ENCODE results near the gene SRL. TPM values are rescaled to one million over a fixed set of nuclear protein-coding genes. Genes with fewer than 3 reads are reported as not detected.

SRL gene
- total RNA-seq, 2 donors from 2014 or later = 295 to 466 TPM

GRCh38 chr16:4231886-4232285 lies 10.0 kb downstream of the SRL start:
- H3K4me3 ChIP-seq = no peak overlapping the region
- no peaks in the 10 kb centered on the region for H3K27me3 ChIP-seq
- peak overlapping the region; percentile 85 to 96 for H3K27ac ChIP-seq
- no peaks in the 10 kb centered on the region for H3K36me3 ChIP-seq
- no peak for TF ChIP-seq CTCF (IDR thresholded peaks at IDR 0.05)
- DNase-seq (ENCODE audit: low spot score) = no peak
- peaks cover 0 to 41% of the 10 kb centered on the region in 2 donors for H3K4me1 ChIP-seq
- no peaks in the 10 kb centered on the region for H3K9me3 ChIP-seq

DNA sequence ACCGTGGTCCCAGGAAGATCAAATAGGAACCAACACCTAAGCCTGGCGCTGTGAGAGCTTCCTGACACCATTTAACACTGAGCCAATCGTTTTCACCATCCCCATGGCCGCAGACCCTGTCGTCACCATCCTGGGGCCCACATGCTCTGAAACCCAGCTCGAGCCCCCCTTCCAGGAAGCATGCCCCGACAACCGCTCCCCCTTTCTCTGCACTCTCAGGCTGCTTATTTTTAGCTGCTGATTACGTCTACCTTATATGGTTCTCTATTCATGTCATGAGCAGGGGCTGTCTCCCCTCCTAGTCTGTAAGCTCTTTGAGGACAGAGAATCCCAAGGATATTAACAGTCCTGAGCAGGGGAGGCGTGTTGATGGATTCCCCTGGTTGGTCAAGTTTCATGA lies 10.5 kb downstream of the SRL start:
- H3K27ac ChIP-seq = peak overlapping the region; percentile 85 to 96
- peak; percentile 67 for DNase-seq (ENCODE audit: low spot score)

GRCh38 chr16:4227040-4227332 lies 14.9 kb downstream of the SRL start:
- no peak overlapping the region for H3K4me3 ChIP-seq
- DNase-seq (ENCODE audit: low spot score) = no peak
- H3K9me3 ChIP-seq = no peaks in the 10 kb centered on the region
- TF ChIP-seq CTCF (IDR thresholded peaks at IDR 0.05) = no peak
- H3K4me1 ChIP-seq = peaks cover 0 to 11% of the 10 kb centered on the region in 2 donors
- peaks cover 9% of the 10 kb centered on the region for H3K36me3 ChIP-seq
- H3K27ac ChIP-seq = no peak overlapping the region
- no peaks in the 10 kb centered on the region for H3K27me3 ChIP-seq

More for the DNA sequence above, 10.5 kb downstream of the SRL start:
- no peak overlapping the region for H3K4me3 ChIP-seq
- no peaks in the 10 kb centered on the region for H3K36me3 ChIP-seq
- no peaks in the 10 kb centered on the region for H3K9me3 ChIP-seq
- no peak for TF ChIP-seq CTCF (IDR thresholded peaks at IDR 0.05)
- peaks cover 0 to 41% of the 10 kb centered on the region in 2 donors for H3K4me1 ChIP-seq
- H3K27me3 ChIP-seq = no peaks in the 10 kb centered on the region

DNA sequence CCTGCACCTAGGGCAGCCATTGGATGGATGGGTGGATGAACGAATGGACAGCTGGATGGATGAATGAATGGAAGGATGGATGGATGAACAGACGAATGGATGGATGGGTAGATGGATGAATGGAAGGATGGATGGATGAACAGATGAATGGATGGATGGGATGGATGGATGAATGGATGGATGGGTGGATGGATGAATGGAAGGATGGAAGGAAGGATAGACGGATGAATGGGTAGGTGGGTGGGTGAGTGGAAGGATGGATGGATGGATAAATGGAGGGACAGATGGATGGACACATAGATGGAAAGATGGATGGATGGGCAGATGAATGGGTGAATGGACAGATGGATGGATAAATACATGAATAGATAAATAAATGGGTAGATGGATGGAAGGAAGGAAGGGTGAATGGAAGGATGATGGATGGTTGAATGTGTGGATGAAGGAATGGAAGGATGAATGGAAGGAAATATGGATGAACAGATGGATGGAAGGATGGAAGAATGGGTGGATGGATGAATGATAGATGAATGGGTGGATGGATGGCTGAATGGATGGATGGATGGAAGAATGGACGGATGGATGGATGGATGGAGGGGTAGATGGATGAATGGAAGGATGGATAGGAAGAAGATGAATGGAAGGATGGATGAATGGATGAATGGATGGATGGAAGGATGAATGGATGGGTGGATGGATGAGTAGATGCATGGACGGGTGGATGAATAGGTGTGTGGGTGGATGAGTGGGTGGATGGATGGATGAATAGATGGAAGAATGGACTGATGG lies 15.4 kb downstream of the SRL start:
- TF ChIP-seq CTCF (IDR thresholded peaks at IDR 0.05) = no peak
- Histone ChIP-seq H3K27me3 (no peaks in the 10 kb centered on the region), H3K9me3 (no peaks in the 10 kb centered on the region), H3K36me3 (peaks cover 14% of the 10 kb centered on the region), H3K4me1 (peaks cover 0 to 14% of the 10 kb centered on the region in 2 donors), H3K27ac (no peak overlapping the region), H3K4me3 (no peak overlapping the region)
- DNase-seq (ENCODE audit: low spot score) = no peak

DNA sequence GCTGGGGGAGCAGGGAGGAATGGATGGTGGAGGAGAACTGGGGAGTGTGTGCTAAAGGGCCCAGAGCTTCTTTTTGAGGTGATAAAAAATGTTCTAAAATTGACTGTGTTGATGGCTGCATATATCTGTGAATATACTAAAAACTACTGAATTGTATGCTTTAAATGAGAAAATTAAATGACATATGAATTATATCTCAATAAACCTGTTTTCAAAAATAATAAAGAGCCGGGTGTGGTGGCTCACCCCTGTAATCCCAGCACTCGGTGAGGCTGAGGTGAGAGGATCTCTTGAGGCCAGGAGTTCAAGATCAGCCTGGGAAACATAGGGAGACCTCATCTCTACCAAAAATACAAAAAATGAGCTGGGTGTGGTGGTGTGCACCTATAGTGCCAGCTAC lies 16.8 kb downstream of the SRL start:
- TF ChIP-seq CTCF (IDR thresholded peaks at IDR 0.05) = no peak
- Histone ChIP-seq H3K4me1 (peaks cover 0 to 22% of the 10 kb centered on the region in 2 donors), H3K27ac (peak overlapping the region; percentile 30 to 35), H3K36me3 (peaks cover 15% of the 10 kb centered on the region), H3K4me3 (no peak overlapping the region), H3K9me3 (no peaks in the 10 kb centered on the region), H3K27me3 (no peaks in the 10 kb centered on the region)
- no peak for DNase-seq (ENCODE audit: low spot score)

DNA sequence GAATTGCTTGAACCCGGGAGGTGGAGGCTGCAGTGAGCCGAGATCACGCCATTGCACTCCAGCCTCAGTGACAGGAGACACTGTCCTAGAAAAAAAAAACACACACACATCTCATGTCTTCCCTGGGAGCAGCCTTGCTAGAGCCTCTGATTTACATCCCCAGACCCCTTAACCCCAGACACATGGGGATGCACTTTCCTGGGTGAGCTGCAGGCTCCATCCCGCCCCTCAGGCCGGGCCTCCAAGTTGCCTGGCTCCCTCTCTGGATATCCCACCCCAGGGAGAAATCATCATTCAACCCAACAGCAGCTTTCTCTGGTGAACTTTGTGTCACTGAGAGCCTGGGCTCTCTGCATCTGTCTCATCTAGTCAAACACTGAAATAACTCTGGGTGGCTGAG lies 21.5 kb downstream of the SRL start:
- Histone ChIP-seq H3K27me3 (no peaks in the 10 kb centered on the region), H3K36me3 (peaks cover 15% of the 10 kb centered on the region), H3K9me3 (no peaks in the 10 kb centered on the region), H3K27ac (peak overlapping the region; percentile 93 to 98), H3K4me3 (no peak overlapping the region), H3K4me1 (peaks cover 0 to 62% of the 10 kb centered on the region in 2 donors)
- TF ChIP-seq CTCF (IDR thresholded peaks at IDR 0.05) = no peak
- no peak for DNase-seq (ENCODE audit: low spot score)

Data from right atrium auricular region (tissue), 2 donors.